NK-92 (cell line): Measurements from ENCODE around the gene GRIK1.

Experiments used
- DNase-seq: peaks from one replicate; lab custom pipeline; 2025; ENCODE audit not compliant: unreplicated experiment; lab: John Stamatoyannopoulos, UW

Gene GRIK1

GRCh38 chr21:29788752-29789151, 151.0 kb downstream of the GRIK1 start:
- DNase-seq, result no peak

- DNase-seq, result no peak
Measured at GRCh38 chr21:29787361-29787909, 152.4 kb downstream of the GRIK1 start.

- DNase-seq, result no peak
Measured at GRCh38 chr21:29786496-29787360, 153.1 kb downstream of the GRIK1 start.

GRCh38 chr21:29777160-29777559, 162.6 kb downstream of the GRIK1 start:
- DNase-seq, result no peak

- DNase-seq, result no peak
Measured at GRCh38 chr21:29775462-29775861, 164.3 kb downstream of the GRIK1 start.

- no peak for DNase-seq
Measured at GRCh38 chr21:29771491-29772066, 168.2 kb downstream of the GRIK1 start.

GRCh38 chr21:29763674-29764073, 176.1 kb downstream of the GRIK1 start:
- DNase-seq, result no peak

GRCh38 chr21:29762570-29763082, 177.2 kb downstream of the GRIK1 start:
- DNase-seq, result no peak

- no peak for DNase-seq
Measured at GRCh38 chr21:29753216-29753615, 186.6 kb downstream of the GRIK1 start.

- no peak for DNase-seq
Measured at GRCh38 chr21:29751473-29752185, 188.2 kb downstream of the GRIK1 start.

GRCh38 chr21:29749957-29750356, 189.8 kb downstream of the GRIK1 start:
- DNase-seq, result no peak

GRCh38 chr21:29749223-29749622, 190.6 kb downstream of the GRIK1 start:
- no peak for DNase-seq

- no peak for DNase-seq
Measured at GRCh38 chr21:29748391-29749167, 191.2 kb downstream of the GRIK1 start.

GRCh38 chr21:29741761-29742160, 198.0 kb downstream of the GRIK1 start:
- no peak for DNase-seq

- no peak for DNase-seq
Measured at GRCh38 chr21:29739176-29739575, 200.6 kb downstream of the GRIK1 start.

- no peak for DNase-seq
Measured at GRCh38 chr21:29738730-29739129, 201.1 kb downstream of the GRIK1 start.

- no peak for DNase-seq
Measured at GRCh38 chr21:29737186-29737585, 202.6 kb downstream of the GRIK1 start.

GRCh38 chr21:29730281-29730680, 209.5 kb downstream of the GRIK1 start:
- DNase-seq, result no peak

GRCh38 chr21:29726044-29726443, 213.8 kb downstream of the GRIK1 start:
- no peak for DNase-seq

- DNase-seq, result no peak
Measured at GRCh38 chr21:29725025-29725736, 214.6 kb downstream of the GRIK1 start.
